ENCODE results near the gene NBEA. TPM values are rescaled to one million over a fixed set of nuclear protein-coding genes. Genes with fewer than 3 reads are reported as not detected.

NBEA gene
- total RNA-seq, 3 donors from 2014 or later (not counting 1 experiment from before 2014, with no cell fraction given), result 0.27 to 0.66 (median 0.33) TPM

DNA sequence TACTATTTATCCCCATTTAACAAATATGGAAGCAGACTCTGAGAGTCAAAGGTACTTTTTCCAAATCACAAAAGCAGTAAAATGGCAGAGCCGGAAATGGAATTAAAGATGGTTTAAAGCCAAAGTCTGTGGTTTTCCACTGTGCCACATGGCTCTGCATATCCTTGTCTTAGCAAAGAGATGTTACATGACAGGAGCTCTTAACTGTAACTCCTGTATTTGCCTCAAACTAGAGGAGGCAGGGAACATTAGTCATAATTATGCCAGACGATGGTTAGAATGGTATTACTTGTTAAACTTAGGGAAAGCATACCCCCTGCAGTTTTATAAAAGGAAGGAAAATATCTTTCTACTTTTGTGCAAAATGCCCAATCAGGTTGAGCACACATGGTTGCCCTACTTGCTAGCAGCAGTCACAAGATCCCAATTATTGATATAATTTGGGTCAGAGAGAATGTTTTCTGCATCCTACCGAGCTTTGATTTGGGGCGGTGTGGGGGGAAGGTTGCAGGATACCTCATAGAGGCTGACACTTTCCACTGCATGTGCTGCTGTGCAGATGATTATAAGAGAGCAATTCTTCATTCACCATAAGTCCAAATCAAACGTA, 576.4 kb downstream of the NBEA start:
- no peaks in the 10 kb centered on the region for H3K4me1 ChIP-seq (ENCODE audit: control insufficient read depth, insufficient read depth, low read length)
- TF ChIP-seq, protein P1, sequence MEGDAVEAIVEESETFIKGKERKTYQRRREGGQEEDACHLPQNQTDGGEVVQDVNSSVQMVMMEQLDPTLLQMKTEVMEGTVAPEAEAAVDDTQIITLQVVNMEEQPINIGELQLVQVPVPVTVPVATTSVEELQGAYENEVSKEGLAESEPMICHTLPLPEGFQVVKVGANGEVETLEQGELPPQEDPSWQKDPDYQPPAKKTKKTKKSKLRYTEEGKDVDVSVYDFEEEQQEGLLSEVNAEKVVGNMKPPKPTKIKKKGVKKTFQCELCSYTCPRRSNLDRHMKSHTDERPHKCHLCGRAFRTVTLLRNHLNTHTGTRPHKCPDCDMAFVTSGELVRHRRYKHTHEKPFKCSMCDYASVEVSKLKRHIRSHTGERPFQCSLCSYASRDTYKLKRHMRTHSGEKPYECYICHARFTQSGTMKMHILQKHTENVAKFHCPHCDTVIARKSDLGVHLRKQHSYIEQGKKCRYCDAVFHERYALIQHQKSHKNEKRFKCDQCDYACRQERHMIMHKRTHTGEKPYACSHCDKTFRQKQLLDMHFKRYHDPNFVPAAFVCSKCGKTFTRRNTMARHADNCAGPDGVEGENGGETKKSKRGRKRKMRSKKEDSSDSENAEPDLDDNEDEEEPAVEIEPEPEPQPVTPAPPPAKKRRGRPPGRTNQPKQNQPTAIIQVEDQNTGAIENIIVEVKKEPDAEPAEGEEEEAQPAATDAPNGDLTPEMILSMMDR (IDR thresholded peaks at IDR 0.05), result no peak
- ATAC-seq (no peak), DNase-seq (no peak)
- no peak overlapping the region for H3K4me3 Mint-ChIP-seq
- H3K4me3 ChIP-seq (ENCODE audit: low read length), result no peak overlapping the region
- no peaks in the 10 kb centered on the region for H3K4me1 Mint-ChIP-seq
- peaks cover 6 to 22% of the 10 kb centered on the region in 2 donors for H3K27me3 Mint-ChIP-seq (ENCODE audit: low read depth in 2 of 2)
- intact Hi-C loops (cut with micrococcal nuclease), result no loop called here
- H3K36me3 Mint-ChIP-seq, result no peaks in the 10 kb centered on the region
- no peaks in the 10 kb centered on the region for H3K9me3 ChIP-seq (ENCODE audit: control insufficient read depth, insufficient read depth, low read length)
- 90% methylated on average over 5 of the region's 5 CpGs for WGBS (ENCODE audit: insufficient coverage)
- no peaks in the 10 kb centered on the region for H3K27me3 ChIP-seq (ENCODE audit: control insufficient read depth, insufficient read depth, low read length)
- H3K27ac Mint-ChIP-seq, result no peak overlapping the region
- H3K9me3 Mint-ChIP-seq, result peaks cover 0 to 3% of the 10 kb centered on the region in 2 donors
- no peak overlapping the region for H3K27ac ChIP-seq (ENCODE audit: low read length)
- H3K36me3 ChIP-seq (ENCODE audit: control insufficient read depth, insufficient read depth, low read length), result no peaks in the 10 kb centered on the region

DNA sequence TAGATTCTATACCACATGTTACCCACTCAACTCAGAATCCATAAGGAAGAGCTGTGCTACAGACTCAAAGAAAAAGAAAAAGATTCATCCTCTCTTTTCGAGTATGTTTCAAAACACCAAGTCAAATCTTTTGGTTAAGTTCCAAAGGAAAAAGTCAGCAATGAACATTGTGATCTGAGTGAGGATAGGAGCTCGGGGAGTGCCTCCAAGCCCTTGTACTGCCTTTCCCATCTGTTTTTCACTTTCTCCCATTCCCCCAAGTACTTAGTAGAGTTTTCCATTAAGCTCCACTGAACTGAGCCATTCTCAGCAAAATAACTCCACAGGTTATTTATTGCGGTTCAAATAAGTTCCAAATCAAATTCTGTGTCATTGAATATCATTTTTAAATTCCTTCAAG, 582.1 kb downstream of the NBEA start:
- ATAC-seq (no peak), DNase-seq (no peak)
- Mint-ChIP-seq H3K27me3 (ENCODE audit: low read depth in 2 of 2) (peaks cover 6 to 16% of the 10 kb centered on the region in 2 donors), H3K4me1 (no peaks in the 10 kb centered on the region), H3K36me3 (no peaks in the 10 kb centered on the region), H3K4me3 (no peak overlapping the region), H3K27ac (no peak overlapping the region), H3K9me3 (peaks cover 0 to 3% of the 10 kb centered on the region in 2 donors)
- 86% methylated on average over 2 of the region's 3 CpGs for WGBS (ENCODE audit: insufficient coverage)
- TF ChIP-seq, protein P1 (IDR thresholded peaks at IDR 0.05), result no peak
- Histone ChIP-seq H3K9me3 (ENCODE audit: control insufficient read depth, insufficient read depth, low read length) (no peaks in the 10 kb centered on the region), H3K27ac (ENCODE audit: low read length) (no peak overlapping the region), H3K27me3 (ENCODE audit: control insufficient read depth, insufficient read depth, low read length) (no peaks in the 10 kb centered on the region), H3K36me3 (ENCODE audit: control insufficient read depth, insufficient read depth, low read length) (no peaks in the 10 kb centered on the region), H3K4me1 (ENCODE audit: control insufficient read depth, insufficient read depth, low read length) (no peaks in the 10 kb centered on the region), H3K4me3 (ENCODE audit: low read length) (no peak overlapping the region)
- intact Hi-C loops (cut with micrococcal nuclease), result no loop called here

DNA sequence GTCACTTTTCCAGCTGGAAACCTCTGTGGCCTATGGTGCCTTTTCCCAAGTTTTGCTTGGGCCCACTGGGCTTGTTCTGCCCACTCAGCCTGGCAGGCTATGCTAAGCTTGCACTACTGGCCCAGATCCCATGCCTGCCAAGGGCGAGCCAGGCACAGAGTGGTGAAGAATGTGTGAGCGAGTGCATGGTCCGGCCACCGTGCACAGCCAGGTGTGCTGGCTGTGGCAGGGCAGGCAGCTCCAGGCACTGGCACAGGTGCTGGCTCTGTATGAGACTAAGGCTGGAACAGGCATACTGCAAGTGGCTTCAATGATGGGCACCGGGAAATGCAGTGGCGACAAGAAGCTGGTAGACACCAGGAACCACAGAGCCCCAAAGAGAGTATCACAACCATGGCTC, 584.5 kb downstream of the NBEA start:
- TF ChIP-seq, protein P1 (IDR thresholded peaks at IDR 0.05), result no peak
- H3K4me1 Mint-ChIP-seq, result peaks cover 0 to 5% of the 10 kb centered on the region in 2 donors
- H3K4me3 Mint-ChIP-seq, result no peak overlapping the region
- Histone ChIP-seq H3K4me1 (ENCODE audit: control insufficient read depth, insufficient read depth, low read length) (no peaks in the 10 kb centered on the region), H3K27ac (ENCODE audit: low read length) (no peak overlapping the region), H3K27me3 (ENCODE audit: control insufficient read depth, insufficient read depth, low read length) (no peaks in the 10 kb centered on the region), H3K4me3 (ENCODE audit: low read length) (no peak overlapping the region), H3K36me3 (ENCODE audit: control insufficient read depth, insufficient read depth, low read length) (no peaks in the 10 kb centered on the region), H3K9me3 (ENCODE audit: control insufficient read depth, insufficient read depth, low read length) (no peaks in the 10 kb centered on the region)
- DNase-seq, result no peak
- peaks cover 4 to 5% of the 10 kb centered on the region in 2 donors for H3K27me3 Mint-ChIP-seq (ENCODE audit: low read depth in 2 of 2)
- no peak for ATAC-seq
- intact Hi-C loops (cut with micrococcal nuclease), result no loop called here
- no peak overlapping the region for H3K27ac Mint-ChIP-seq
- H3K36me3 Mint-ChIP-seq, result no peaks in the 10 kb centered on the region
- H3K9me3 Mint-ChIP-seq, result peaks cover 0 to 3% of the 10 kb centered on the region in 2 donors
- WGBS (ENCODE audit: insufficient coverage), result 96% methylated on average over 6 of the region's 6 CpGs

DNA sequence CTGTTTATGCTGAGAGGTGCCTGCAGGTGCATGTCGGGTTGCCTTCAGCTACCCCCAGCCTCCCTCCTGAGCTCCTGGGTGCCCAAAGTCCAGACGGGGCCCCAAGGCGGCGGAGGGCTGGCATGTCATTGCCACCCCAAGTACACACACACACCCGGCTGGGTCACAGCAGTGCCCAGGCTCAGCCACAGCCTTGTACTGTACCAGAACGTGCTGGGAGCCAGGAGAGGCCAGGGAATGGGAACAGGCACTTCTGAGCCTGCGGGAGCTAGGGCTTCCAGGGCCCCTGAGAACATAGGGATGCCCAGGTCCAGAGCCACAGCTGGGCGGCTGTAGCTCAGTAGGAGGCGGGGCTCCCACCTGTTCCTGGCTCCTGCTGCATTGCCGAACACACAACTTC, 585.4 kb downstream of the NBEA start:
- no peak for ATAC-seq
- no peak overlapping the region for H3K4me3 Mint-ChIP-seq

More for the DNA sequence above, 585.4 kb downstream of the NBEA start:
- no peaks in the 10 kb centered on the region for H3K36me3 Mint-ChIP-seq
- H3K4me1 Mint-ChIP-seq, result peaks cover 0 to 5% of the 10 kb centered on the region in 2 donors
- no peaks in the 10 kb centered on the region for H3K36me3 ChIP-seq (ENCODE audit: control insufficient read depth, insufficient read depth, low read length)
- H3K27me3 Mint-ChIP-seq (ENCODE audit: low read depth in 2 of 2), result no peaks in the 10 kb centered on the region
- WGBS (ENCODE audit: insufficient coverage), result 92% methylated on average over 10 of the region's 10 CpGs
- no peaks in the 10 kb centered on the region for H3K27me3 ChIP-seq (ENCODE audit: control insufficient read depth, insufficient read depth, low read length)
- no peak overlapping the region for H3K27ac Mint-ChIP-seq
- no peaks in the 10 kb centered on the region for H3K9me3 Mint-ChIP-seq
- no peaks in the 10 kb centered on the region for H3K4me1 ChIP-seq (ENCODE audit: control insufficient read depth, insufficient read depth, low read length)
- DNase-seq, result no peak
- TF ChIP-seq, protein P1 (IDR thresholded peaks at IDR 0.05), result no peak
- no peak overlapping the region for H3K4me3 ChIP-seq (ENCODE audit: low read length)
- no peaks in the 10 kb centered on the region for H3K9me3 ChIP-seq (ENCODE audit: control insufficient read depth, insufficient read depth, low read length)
- intact Hi-C loops (cut with micrococcal nuclease), result no loop called here
- no peak overlapping the region for H3K27ac ChIP-seq (ENCODE audit: low read length)

Data from natural killer cell (primary cell).